D721Med (cell line): ENCODE data around the gene RTF2.

Experiments
- DNase-seq: peaks from one replicate; pipeline ENCODE4 v3.0.0; 2011; ENCODE audit warnings: low spot score; ENCODE audit not compliant: insufficient read length
- FAIRE-seq: peaks from 2 replicates; lab custom pipeline; 2011; peaks lifted over from hg19 to GRCh38; lab: Jason Lieb, UNC
- CTCF ChIP-seq: IDR thresholded peaks from 2 replicates; pipeline ENCODE4 v1.5.1; 2012; ENCODE audit warnings: mild to moderate bottlenecking, control low read depth; ENCODE audit not compliant: insufficient read depth; ENCODE audit errors: missing control alignments

RTF2 gene

GRCh38 chr20:56423886-56424285, 44.5 kb upstream of the RTF2 start:
- TF ChIP-seq CTCF = no peak
- DNase-seq (no peak), FAIRE-seq (no peak)

GRCh38 chr20:56424931-56425330, 43.5 kb upstream of the RTF2 start:
- FAIRE-seq = no peak

GRCh38 chr20:56426026-56426425, 42.4 kb upstream of the RTF2 start:
- DNase-seq (no peak), FAIRE-seq (no peak)
- no peak for TF ChIP-seq CTCF

More at GRCh38 chr20:56424931-56425330, 43.5 kb upstream of the RTF2 start:
- no peak for DNase-seq
- TF ChIP-seq CTCF = no peak

- FAIRE-seq (no peak), DNase-seq (no peak)
- no peak for TF ChIP-seq CTCF
These were observed 41.5 kb upstream of the RTF2 start for GRCh38 chr20:56426926-56427325.

GRCh38 chr20:56427797-56428196, 40.6 kb upstream of the RTF2 start:
- no peak for FAIRE-seq
- DNase-seq = no peak
- no peak for TF ChIP-seq CTCF

- no peak for FAIRE-seq
- TF ChIP-seq CTCF = no peak
These were observed 40.0 kb upstream of the RTF2 start for GRCh38 chr20:56428410-56428809.

GRCh38 chr20:56428881-56429280, 39.5 kb upstream of the RTF2 start:
- TF ChIP-seq CTCF = no peak
- no peak for FAIRE-seq
- no peak for DNase-seq

More at GRCh38 chr20:56428410-56428809, 40.0 kb upstream of the RTF2 start:
- no peak for DNase-seq
